NCI-H2107 (cell line): ENCODE measurements around the gene ZMPSTE24.

Experiments used
- DNase-seq: peaks from one replicate; lab custom pipeline; 2025; lab: John Stamatoyannopoulos, UW

The ZMPSTE24 gene

DNA sequence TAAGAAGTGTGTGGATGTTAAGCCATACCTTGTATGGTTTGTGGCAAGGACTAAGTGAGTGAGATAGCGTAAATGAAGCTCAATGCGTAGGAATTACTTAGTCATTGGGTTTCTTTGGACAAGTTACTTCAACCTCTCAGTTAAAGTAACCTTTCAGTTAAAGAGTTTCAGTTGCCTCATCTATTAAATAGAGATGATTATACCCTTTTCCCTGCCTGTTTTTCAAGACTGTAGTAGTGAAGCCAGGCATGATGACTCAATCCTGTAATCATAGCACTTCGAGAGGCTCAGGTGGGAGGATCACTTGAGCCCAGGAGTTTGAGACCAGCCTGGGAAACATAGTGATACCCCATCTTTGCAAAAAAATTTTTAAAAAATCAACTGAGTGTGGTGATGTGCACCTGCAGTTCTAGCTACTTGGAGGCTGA is 6.3 kb downstream of the ZMPSTE24 start:
- no peak for DNase-seq

DNA sequence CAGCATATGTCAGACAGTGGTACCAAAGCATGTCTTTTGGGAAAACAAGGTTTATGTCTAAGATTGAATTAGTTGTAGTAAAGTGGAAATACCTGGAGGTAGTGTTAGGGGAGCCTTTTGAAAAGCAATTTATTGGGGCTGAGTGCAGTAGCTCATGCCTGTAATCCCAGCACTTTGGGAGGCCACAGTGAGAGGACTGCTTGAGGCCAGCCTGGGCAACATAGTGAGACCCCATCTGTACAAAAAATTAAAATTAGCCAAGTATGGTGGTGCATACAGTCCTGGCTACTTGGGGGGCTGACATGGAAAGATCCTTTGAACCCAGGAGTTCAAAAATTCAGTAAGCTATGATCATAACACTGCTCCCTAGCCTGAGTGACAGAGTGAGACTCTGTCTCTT is 7.3 kb downstream of the ZMPSTE24 start:
- DNase-seq = no peak

- DNase-seq = no peak
These were observed 7.9 kb downstream of the ZMPSTE24 start for GRCh38 chr1:40265919-40266318.

DNA sequence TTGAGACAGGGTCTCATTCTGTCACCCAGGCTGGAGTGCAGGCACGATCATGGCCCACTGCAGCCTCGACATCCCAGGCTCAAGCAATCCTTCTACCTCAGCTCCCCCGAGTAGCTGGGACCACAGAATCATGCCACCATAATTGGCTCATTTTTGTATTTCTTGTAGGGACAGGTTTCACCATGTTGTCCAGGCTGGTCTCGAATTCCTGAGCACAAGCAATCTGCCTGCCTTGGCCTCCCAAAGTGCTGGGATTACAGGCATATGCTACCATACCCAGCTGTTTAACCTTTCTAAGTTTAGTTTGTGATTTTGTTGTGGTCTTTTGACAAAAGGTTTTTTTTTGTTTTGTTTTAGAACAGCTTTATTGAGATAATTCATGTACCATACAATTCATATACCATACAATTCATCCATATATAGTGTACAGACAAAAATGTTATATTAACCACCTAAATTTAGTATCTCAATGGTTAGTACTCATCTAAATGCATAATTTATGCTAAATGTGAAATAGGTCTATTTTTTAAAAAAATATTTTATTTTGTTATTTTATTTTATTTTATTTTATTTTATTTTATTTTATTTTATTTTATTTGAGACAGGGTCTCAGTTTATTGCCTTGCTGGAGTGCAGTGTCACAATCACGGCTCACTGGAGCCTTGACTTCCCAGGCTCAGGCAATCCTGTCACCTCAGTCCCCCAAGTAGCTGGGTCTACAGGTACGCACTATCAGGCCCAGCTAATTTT is 8.9 kb downstream of the ZMPSTE24 start:
- DNase-seq = no peak

DNA sequence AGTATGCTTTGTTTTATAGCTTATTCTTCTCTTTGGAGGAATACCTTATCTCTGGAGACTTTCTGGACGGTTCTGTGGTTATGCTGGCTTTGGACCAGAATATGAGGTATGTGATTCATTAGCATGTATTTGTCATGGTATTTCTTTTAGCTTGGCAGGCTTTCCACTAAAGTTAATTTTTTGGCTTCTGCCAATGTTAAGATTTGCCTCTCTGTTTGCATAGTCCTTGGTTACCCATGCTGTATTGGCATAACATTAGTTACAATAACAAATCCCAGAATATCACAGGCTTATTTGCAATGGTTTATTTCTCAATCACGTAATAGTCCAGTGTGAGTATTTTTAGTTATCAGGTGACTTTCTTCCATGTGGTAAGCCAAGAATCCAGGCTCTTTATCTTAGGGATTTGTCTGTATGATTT is 9.7 kb downstream of the ZMPSTE24 start:
- DNase-seq = no peak

GRCh38 chr1:40268211-40268610 is 10.2 kb downstream of the ZMPSTE24 start:
- DNase-seq = no peak

- DNase-seq = no peak
These were observed 12.3 kb downstream of the ZMPSTE24 start for GRCh38 chr1:40270152-40270834.

DNA sequence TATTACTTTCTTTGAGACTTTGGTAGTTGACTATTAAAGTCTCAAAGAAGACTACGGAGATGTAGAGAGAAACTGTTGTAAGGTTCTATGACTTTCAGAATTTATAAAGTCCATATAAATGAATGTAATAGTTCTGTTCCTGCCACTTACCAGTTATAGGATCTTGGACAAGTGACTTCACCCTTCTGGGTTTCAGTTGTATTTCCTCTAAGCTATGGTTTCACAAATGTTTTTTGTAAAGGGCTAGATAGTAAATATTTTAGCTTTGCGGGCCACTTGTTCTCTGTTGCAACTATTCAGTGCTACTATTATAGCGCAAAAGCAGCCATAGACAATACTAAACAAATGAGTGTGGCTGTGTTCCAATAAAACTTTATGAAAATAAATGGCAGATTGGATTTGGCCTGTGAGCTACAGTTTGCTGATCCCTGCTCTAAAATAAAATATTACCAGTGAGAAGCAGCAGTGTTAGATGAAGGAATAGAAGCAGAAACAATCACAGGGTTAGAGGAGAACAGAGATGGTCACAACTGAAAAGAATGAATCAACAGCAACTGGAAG is 14.7 kb downstream of the ZMPSTE24 start:
- DNase-seq = no peak

GRCh38 chr1:40273547-40274166 is 15.6 kb downstream of the ZMPSTE24 start:
- DNase-seq = no peak

- DNase-seq = no peak
These were observed 16.3 kb downstream of the ZMPSTE24 start for GRCh38 chr1:40274331-40274730.

- no peak for DNase-seq
These were observed 18.1 kb downstream of the ZMPSTE24 start for GRCh38 chr1:40276122-40276521.

GRCh38 chr1:40281853-40282252 is 23.8 kb downstream of the ZMPSTE24 start:
- no peak for DNase-seq

GRCh38 chr1:40291293-40291692 is 33.3 kb downstream of the ZMPSTE24 start:
- no peak for DNase-seq

DNA sequence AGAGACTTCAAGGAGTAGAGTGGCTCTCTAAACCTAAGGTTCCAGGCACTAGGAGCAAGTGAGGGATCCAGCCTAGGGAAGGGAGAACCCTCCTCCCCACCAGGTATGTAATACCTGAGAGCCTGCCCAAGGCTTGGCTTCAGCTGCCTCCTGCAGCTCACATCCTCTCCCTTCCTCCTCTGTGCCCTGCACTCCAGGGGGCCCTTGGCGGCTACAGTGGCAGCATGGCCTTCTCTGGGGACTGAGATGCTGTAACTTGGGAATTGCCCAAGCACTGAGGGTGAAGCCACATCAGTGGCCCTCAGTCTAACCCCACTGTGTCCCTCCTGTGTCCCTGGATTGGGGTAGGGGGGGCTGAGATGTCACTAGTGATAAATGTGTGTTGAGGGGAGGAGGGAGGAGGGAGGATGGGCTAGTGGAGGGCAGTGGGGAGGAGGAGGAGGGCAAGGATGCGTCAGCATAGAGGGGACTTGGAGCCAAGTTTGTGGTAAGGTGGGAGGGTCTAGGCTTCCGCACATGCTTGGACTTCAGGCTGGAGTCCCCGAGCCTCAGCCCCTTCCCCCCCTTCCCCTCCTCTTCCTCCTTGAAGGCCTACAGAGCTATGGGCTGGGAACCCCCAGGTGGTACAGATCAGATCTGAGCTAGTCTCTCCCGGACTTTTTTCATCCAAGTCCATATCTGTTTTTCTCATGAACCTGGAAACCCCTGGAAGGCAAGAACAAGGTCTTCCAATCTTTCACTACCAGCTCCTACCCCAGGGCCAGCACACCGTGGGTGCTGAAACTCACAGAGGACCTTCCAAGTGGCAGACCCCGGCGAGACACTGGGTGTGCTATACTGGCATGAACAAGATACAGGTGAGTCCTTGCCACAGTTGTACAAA is 41.6 kb downstream of the ZMPSTE24 start:
- DNase-seq = no peak

GRCh38 chr1:40300249-40300567 is 42.2 kb downstream of the ZMPSTE24 start:
- no peak for DNase-seq

DNA sequence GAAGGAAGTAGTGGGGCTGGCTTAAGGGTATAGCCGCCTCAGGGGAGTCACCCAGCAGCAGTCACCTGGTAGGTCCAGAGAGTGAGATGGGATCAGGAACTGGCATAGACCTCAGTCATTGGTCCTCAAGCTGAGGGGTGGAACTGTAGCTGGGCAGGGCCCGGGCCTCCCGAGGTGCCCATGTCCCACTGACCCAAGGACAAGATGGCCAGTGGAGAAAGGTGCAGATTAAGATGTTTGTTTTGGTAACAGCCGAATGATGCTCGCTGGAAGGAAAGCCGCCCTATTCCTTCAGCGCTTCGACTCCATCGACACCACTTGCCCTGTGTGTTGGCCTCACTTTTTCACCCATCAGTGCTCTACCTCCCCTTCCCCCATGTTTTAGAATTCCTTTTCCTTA is 42.6 kb downstream of the ZMPSTE24 start:
- DNase-seq = no peak

- no peak for DNase-seq
These were observed 43.0 kb downstream of the ZMPSTE24 start for GRCh38 chr1:40301066-40301465.

- no peak for DNase-seq
These were observed 43.7 kb downstream of the ZMPSTE24 start for GRCh38 chr1:40301541-40302299.

DNA sequence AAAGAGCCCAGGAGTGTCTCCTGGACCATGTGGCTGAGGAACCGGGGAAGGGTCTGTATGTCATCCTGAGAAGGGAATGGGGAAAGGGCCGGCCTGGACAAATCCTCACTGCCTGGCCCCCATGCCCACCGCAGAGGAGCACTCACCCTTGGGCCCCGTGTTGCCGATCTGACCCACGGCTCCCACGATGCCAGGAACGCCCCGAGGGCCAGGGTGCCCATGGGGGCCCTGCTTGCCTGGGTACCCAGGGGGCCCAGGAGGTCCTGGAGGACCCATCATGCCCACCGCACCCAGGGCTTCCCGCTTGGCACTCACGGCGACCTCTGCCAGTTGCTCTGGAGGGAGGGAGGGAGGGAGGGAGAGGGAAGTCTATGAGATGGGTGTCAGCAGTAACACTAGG is 44.4 kb downstream of the ZMPSTE24 start:
- DNase-seq = no peak

- DNase-seq = no peak
These were observed 45.2 kb downstream of the ZMPSTE24 start for GRCh38 chr1:40303051-40303771.

- no peak for DNase-seq
These were observed 45.8 kb downstream of the ZMPSTE24 start for GRCh38 chr1:40303790-40304189.
